HCT116 (cell line): Measurements from ENCODE around the gene ACOT8. TPM values are rescaled to one million over a fixed set of nuclear protein-coding genes. Genes with fewer than 3 reads are reported as not detected.
"Not testable (repeated sequence)": the region's sequence is repeated elsewhere in the genome, so short reads cannot be mapped to it uniquely, and the experiment has no call there.

Experiments
- ATAC-seq: fragments of 200-7000 bp; cut with Tn5 transposase; 2 replicates; pipeline ENCODE4 v1.9.1; 2020; ENCODE audit warnings: mild to moderate bottlenecking, moderate library complexity
- BruUV-seq: library from RNA; stranded (reverse); fragments of 400-500 nt; replicated peaks from 2 replicates; lab custom pipeline; 2021; lab: Mats Ljungman, UMichigan
- CTCF ChIA-PET: fragments of 300-600 bp; sonication (Branson Sonifier 250); formaldehyde crosslinking; loops from one replicate; lab custom pipeline; 2021; ENCODE audit warnings: antibody characterized with exemption; lab: Charles Lee
- POLR2A ChIA-PET: fragments of 300-600, 350-600 bp; sonication (Branson Sonifier 250); formaldehyde crosslinking; loops from one replicate; lab custom pipeline; 2021; ENCODE audit warnings: antibody characterized with exemption; lab: Charles Lee
- RAD21 ChIA-PET, 2 experiments: fragments of 300-600 bp; sonication (Branson Sonifier 250); formaldehyde crosslinking; loops; one replicate each; lab custom pipeline; 2023; ENCODE audit warnings: low total read pairs in 2 of 2; ENCODE audit not compliant: uncharacterized antibody in 2 of 2, unreplicated experiment in 2 of 2, low non-redundant PET in 1 of 2; lab: Charles Lee
- DNase-seq: peaks from one replicate; pipeline ENCODE4 v3.0.0-alpha.2; 2010; ENCODE audit warnings: low read depth, low spot score
- H2AFZ ChIP-seq: fragments of 200-600 bp; shearing (Covaris generic), sonication (generic); 2 replicates; pipeline ENCODE4 v1.6.1; 2017; ENCODE audit warnings: low read depth, mixed run types, mixed read lengths, antibody characterized with exemption, low read length; ENCODE audit not compliant: poor library complexity, severe bottlenecking
- H3K27ac ChIP-seq: 2 replicates; pipeline ENCODE4 v1.5.1; 2012; ENCODE audit warnings: low read depth, low read length
- H3K27me3 ChIP-seq: fragments of 200-600 bp; sonication (generic); 2 replicates; pipeline ENCODE4 v1.6.1; 2016; ENCODE audit warnings: mixed run types, low read length, mixed read lengths; ENCODE audit not compliant: insufficient read depth
- H3K36me3 ChIP-seq, 2 experiments: fragments of 200-500 bp in 1 of 2; fragments of 200-600 bp in 1 of 2; sonication (Bioruptor generic) in 1 of 2; sonication (generic) in 1 of 2; 2 replicates each; pipeline versions ENCODE4 v1.5.1 to v1.6.1; 2014 to 2016; ENCODE audit warnings: low read length in 2 of 2, inconsistent platforms in 1 of 2, mixed read lengths in 1 of 2, mixed run types in 1 of 2; ENCODE audit not compliant: insufficient read depth in 2 of 2, control insufficient read depth in 1 of 2
- H3K4me1 ChIP-seq, 2 experiments: fragments of 200-600 bp in 1 of 2; sonication (generic) in 1 of 2; 2 replicates each; pipeline versions ENCODE4 v1.5.1 to v1.6.1; 2012 to 2017; ENCODE audit warnings: low read length in 2 of 2, inconsistent platforms in 1 of 2, mild to moderate bottlenecking in 1 of 2, mixed read lengths in 1 of 2, mixed run types in 1 of 2, moderate library complexity in 1 of 2; ENCODE audit not compliant: insufficient read depth in 2 of 2, control insufficient read depth in 1 of 2
- H3K4me2 ChIP-seq: fragments of 200-600 bp; sonication (generic); 2 replicates; pipeline ENCODE4 v1.6.1; 2017; ENCODE audit warnings: mixed run types, low read length, mixed read lengths
- H3K4me3 ChIP-seq, 2 experiments: fragments of 200-600 bp in 1 of 2; sonication (generic) in 1 of 2; replicated peaks in 1 of 2; 2 replicates each; pipeline ENCODE4 v1.5.1; 2011 to 2016; ENCODE audit warnings: low read length in 2 of 2, control low read depth in 1 of 2, low read depth in 1 of 2, mild to moderate bottlenecking in 1 of 2, mixed read lengths in 1 of 2, mixed run types in 1 of 2
- H3K79me2 ChIP-seq: fragments of 200-600 bp; sonication (generic); 2 replicates; pipeline ENCODE4 v1.6.1; 2017; ENCODE audit warnings: mild to moderate bottlenecking, mixed run types, low read length, moderate library complexity, mixed read lengths; ENCODE audit not compliant: insufficient read depth
- H3K9ac ChIP-seq: fragments of 200-600 bp; sonication (generic); 2 replicates; pipeline ENCODE4 v1.6.1; 2016; ENCODE audit warnings: low read length, mixed read lengths
- H3K9me2 ChIP-seq: fragments of 200-600 bp; sonication (generic), shearing (Covaris generic); 2 replicates; pipeline ENCODE4 v1.6.1; 2017; ENCODE audit warnings: mixed run types, mild to moderate bottlenecking, moderate library complexity; ENCODE audit not compliant: insufficient read depth
- H3K9me3 ChIP-seq, 2 experiments: fragments of 200-500 bp in 1 of 2; fragments of 200-600 bp in 1 of 2; sonication (Bioruptor generic) in 1 of 2; sonication (generic) in 1 of 2; 2 replicates each; pipeline ENCODE4 v1.6.1; 2014 to 2017; ENCODE audit warnings: low read length in 2 of 2, mixed read lengths in 2 of 2, inconsistent platforms in 1 of 2, low read depth in 1 of 2, mild to moderate bottlenecking in 1 of 2, mixed run types in 1 of 2, moderate library complexity in 1 of 2; ENCODE audit not compliant: control insufficient read depth in 1 of 2, insufficient read depth in 1 of 2
- H4K20me1 ChIP-seq: fragments of 200-600 bp; sonication (generic), shearing (Covaris generic); 2 replicates; pipeline ENCODE4 v1.6.1; 2017; ENCODE audit warnings: mixed run types, mild to moderate bottlenecking, moderate library complexity; ENCODE audit not compliant: insufficient read depth
- CEBPB ChIP-seq: IDR thresholded peaks from 2 replicates; pipeline ENCODE4 v1.6.1; 2012; ENCODE audit warnings: low read depth
- ELF1 ChIP-seq: IDR thresholded peaks from 2 replicates; pipeline ENCODE4 v1.6.1; 2012; ENCODE audit warnings: low read depth, borderline replicate concordance
- EZH2phosphoT487 ChIP-seq: fragments of 200-600 bp; IDR thresholded peaks from 2 replicates; pipeline ENCODE4 v1.6.1; 2018; ENCODE audit warnings: antibody characterized with exemption, borderline replicate concordance
- FOSL1 ChIP-seq: IDR thresholded peaks from 2 replicates; pipeline ENCODE4 v1.6.1; 2012; ENCODE audit warnings: low read depth
- JUND ChIP-seq: IDR thresholded peaks from 2 replicates; pipeline ENCODE4 v1.6.1; 2012
- MAX ChIP-seq: IDR thresholded peaks from 2 replicates; pipeline ENCODE4 v1.6.1; 2012
- POLR2AphosphoS5 ChIP-seq: IDR thresholded peaks from 2 replicates; pipeline ENCODE4 v1.6.1; 2011; ENCODE audit warnings: mild to moderate bottlenecking, low read depth, low read length, moderate library complexity
- SIN3A ChIP-seq: IDR thresholded peaks from 2 replicates; pipeline ENCODE4 v1.6.1; 2012; ENCODE audit warnings: low read depth
- TCF7L2 ChIP-seq: IDR thresholded peaks from 2 replicates; pipeline ENCODE4 v1.7.0; 2011; ENCODE audit warnings: borderline replicate concordance, inconsistent platforms; ENCODE audit not compliant: insufficient read depth, insufficient read length; ENCODE audit errors: extremely low read depth
- YY1 ChIP-seq: IDR thresholded peaks from 2 replicates; pipeline ENCODE4 v1.6.1; 2011; ENCODE audit warnings: low read length, low read depth, moderate library complexity, mild to moderate bottlenecking; ENCODE audit not compliant: insufficient replicate concordance; ENCODE audit errors: extremely low read depth
- ZNF274 ChIP-seq: fragments of 200-500 bp; sonication (Bioruptor generic); IDR thresholded peaks from 2 replicates; pipeline ENCODE4 v1.6.1; 2014; ENCODE audit warnings: mild to moderate bottlenecking, low read depth, low read length, inconsistent platforms
- intact Hi-C: fragments of 100-400 bp; cut with micrococcal nuclease; formaldehyde crosslinking; loops from 2 replicates; pipeline ENCODE4 v1.10.0; 2022
- total RNA-seq: library from RNA; stranded (reverse); gene quantifications from one replicate; pipeline ENCODE4 v1.2.1, GENCODE V29; 2021; ENCODE audit not compliant: unreplicated experiment

ACOT8 gene
- total RNA-seq, 1 experiment from 2014 or later, result 12.2 TPM

- POLR2A ChIA-PET, CTCF ChIA-PET: not testable (repeated sequence)
Measured at GRCh38 chr20:45901332-45901731, 44.1 kb upstream of the ACOT8 start.

GRCh38 chr20:45899046-45899835 lies 42.0 kb upstream of the ACOT8 start:
- ChIA-PET RAD21 (no interaction called here), POLR2A (no interaction called here), CTCF (interaction anchor here (0.7 kb wide), 1 partner anchor 11 kb away, joined by 3 read pairs; no protein-coding TSS in a partner anchor)
- Histone ChIP-seq H3K4me3 (no peak overlapping the region), H3K9me3 (no peaks in the 10 kb centered on the region), H4K20me1 (no peaks in the 10 kb centered on the region), H3K79me2 (no peaks in the 10 kb centered on the region), H3K27ac (no peak overlapping the region), H3K36me3 (peaks cover 3 to 5% of the 10 kb centered on the region in 2 experiments; a peak in 2 of 4 replicates), H3K9me2 (no peaks in the 10 kb centered on the region), H2AFZ (no peak overlapping the region), H3K9ac (no peak overlapping the region), H3K27me3 (no peaks in the 10 kb centered on the region), H3K4me1 (no peaks in the 10 kb centered on the region), H3K4me2 (no peak overlapping the region)
- BruUV-seq, result no TSS peak
- TF ChIP-seq POLR2AphosphoS5 (no peak), ELF1 (no peak), ZNF274 (no peak), YY1 (no peak), EZH2phosphoT487 (no peak), TCF7L2 (no peak), FOSL1 (no peak), JUND (no peak), MAX (no peak), SIN3A (no peak), CEBPB (no peak)
- intact Hi-C loops, result no loop called here
- no peak for DNase-seq
- ATAC-seq, result no peak

More at GRCh38 chr20:45901332-45901731, 44.1 kb upstream of the ACOT8 start:
- H3K9me3 ChIP-seq, BruUV-seq, DNase-seq, H3K9me2 ChIP-seq, H2AFZ ChIP-seq, intact Hi-C loops, H3K27ac ChIP-seq, H3K27me3 ChIP-seq, H4K20me1 ChIP-seq, ATAC-seq, H3K4me3 ChIP-seq, RAD21 ChIA-PET, H3K4me2 ChIP-seq, H3K79me2 ChIP-seq, H3K9ac ChIP-seq, H3K36me3 ChIP-seq: not testable (repeated sequence)
- H3K4me1 ChIP-seq, result peaks cover 5 to 18% of the 10 kb centered on the region in 2 experiments; a peak in 3 of 4 replicates
